Ishikawa (cell line): ENCODE results near the gene PALM3.

ENCODE experiments used
- CEBPB ChIP-seq: IDR thresholded peaks from 2 replicates; pipeline ENCODE4 v1.6.1; 2012
- CREB1 ChIP-seq: IDR thresholded peaks from 2 replicates; pipeline ENCODE4 v1.6.1; 2012; ENCODE audit warnings: low read depth
- EGR1 ChIP-seq: IDR thresholded peaks from 2 replicates; pipeline ENCODE4 v1.6.1; 2012
- EP300 ChIP-seq: IDR thresholded peaks from 2 replicates; pipeline ENCODE4 v1.6.1; 2012; ENCODE audit warnings: borderline replicate concordance
- FOXM1 ChIP-seq: IDR thresholded peaks from 2 replicates; pipeline ENCODE4 v1.6.1; 2012; ENCODE audit warnings: low read depth, borderline replicate concordance
- MAX ChIP-seq: IDR thresholded peaks from 2 replicates; pipeline ENCODE4 v1.6.1; 2012
- NFIC ChIP-seq: IDR thresholded peaks from 2 replicates; pipeline ENCODE4 v1.6.1; 2012
- RAD21 ChIP-seq: IDR thresholded peaks from 2 replicates; pipeline ENCODE4 v1.6.1; 2012; ENCODE audit warnings: low read depth
- TAF1 ChIP-seq: IDR thresholded peaks from 2 replicates; pipeline ENCODE4 v1.6.1; 2012; ENCODE audit warnings: low read depth, mild to moderate bottlenecking
- TCF12 ChIP-seq: IDR thresholded peaks from 2 replicates; pipeline ENCODE4 v1.6.1; 2012; ENCODE audit warnings: low read depth
- TEAD4 ChIP-seq: IDR thresholded peaks from 2 replicates; pipeline ENCODE4 v1.6.1; 2012
- USF1 ChIP-seq: IDR thresholded peaks from 2 replicates; pipeline ENCODE4 v1.6.1; 2012
- YY1 ChIP-seq: IDR thresholded peaks from 2 replicates; pipeline ENCODE4 v1.6.1; 2012; ENCODE audit warnings: low read depth
- ZBTB7A ChIP-seq: IDR thresholded peaks from 2 replicates; pipeline ENCODE4 v1.6.1; 2012; ENCODE audit warnings: low read depth
- TF ChIP-seq, protein P1 (sequence below): IDR thresholded peaks from 2 replicates; pipeline ENCODE4 v1.6.1; 2012; ENCODE audit warnings: low read depth, mild to moderate bottlenecking

PALM3 gene

GRCh38 chr19:14080887-14081796 is 19.3 kb upstream of the PALM3 start:
- TF ChIP-seq ZBTB7A, result no peak
- TF ChIP-seq USF1, result peak; percentile 43
- TF ChIP-seq TAF1, result peak; percentile 75
- TF ChIP-seq EGR1, result peak; percentile 43; the same call in 1 of the 2 replicates
- peak; percentile 48; the same call in 1 of the 2 replicates for TF ChIP-seq YY1
- TF ChIP-seq, protein P1, sequence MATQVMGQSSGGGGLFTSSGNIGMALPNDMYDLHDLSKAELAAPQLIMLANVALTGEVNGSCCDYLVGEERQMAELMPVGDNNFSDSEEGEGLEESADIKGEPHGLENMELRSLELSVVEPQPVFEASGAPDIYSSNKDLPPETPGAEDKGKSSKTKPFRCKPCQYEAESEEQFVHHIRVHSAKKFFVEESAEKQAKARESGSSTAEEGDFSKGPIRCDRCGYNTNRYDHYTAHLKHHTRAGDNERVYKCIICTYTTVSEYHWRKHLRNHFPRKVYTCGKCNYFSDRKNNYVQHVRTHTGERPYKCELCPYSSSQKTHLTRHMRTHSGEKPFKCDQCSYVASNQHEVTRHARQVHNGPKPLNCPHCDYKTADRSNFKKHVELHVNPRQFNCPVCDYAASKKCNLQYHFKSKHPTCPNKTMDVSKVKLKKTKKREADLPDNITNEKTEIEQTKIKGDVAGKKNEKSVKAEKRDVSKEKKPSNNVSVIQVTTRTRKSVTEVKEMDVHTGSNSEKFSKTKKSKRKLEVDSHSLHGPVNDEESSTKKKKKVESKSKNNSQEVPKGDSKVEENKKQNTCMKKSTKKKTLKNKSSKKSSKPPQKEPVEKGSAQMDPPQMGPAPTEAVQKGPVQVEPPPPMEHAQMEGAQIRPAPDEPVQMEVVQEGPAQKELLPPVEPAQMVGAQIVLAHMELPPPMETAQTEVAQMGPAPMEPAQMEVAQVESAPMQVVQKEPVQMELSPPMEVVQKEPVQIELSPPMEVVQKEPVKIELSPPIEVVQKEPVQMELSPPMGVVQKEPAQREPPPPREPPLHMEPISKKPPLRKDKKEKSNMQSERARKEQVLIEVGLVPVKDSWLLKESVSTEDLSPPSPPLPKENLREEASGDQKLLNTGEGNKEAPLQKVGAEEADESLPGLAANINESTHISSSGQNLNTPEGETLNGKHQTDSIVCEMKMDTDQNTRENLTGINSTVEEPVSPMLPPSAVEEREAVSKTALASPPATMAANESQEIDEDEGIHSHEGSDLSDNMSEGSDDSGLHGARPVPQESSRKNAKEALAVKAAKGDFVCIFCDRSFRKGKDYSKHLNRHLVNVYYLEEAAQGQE, result no peak
- TF ChIP-seq TCF12, result peak; percentile 62
- peak; percentile 65 for TF ChIP-seq TEAD4
- peak; percentile 44; the same call in 1 of the 2 replicates for TF ChIP-seq CREB1
- TF ChIP-seq FOXM1, result peak; percentile 55; the same call in 1 of the 2 replicates
- TF ChIP-seq RAD21, result no peak
- TF ChIP-seq MAX, result 0 out of 2 replicates have a peak, but pooled peaks have one; percentile 42
- TF ChIP-seq CEBPB, result 0 out of 2 replicates have a peak, but pooled peaks have one; percentile 15

- TF ChIP-seq RAD21 (no peak), MAX (no peak), TAF1 (no peak), FOXM1 (no peak), NFIC (no peak), TCF12 (no peak), USF1 (no peak), EGR1 (no peak), EP300 (no peak), CREB1 (no peak), ZBTB7A (no peak), YY1 (no peak), CEBPB (no peak), TEAD4 (no peak)
- TF ChIP-seq, protein P1, result no peak
Measured at GRCh38 chr19:14078411-14078810, 16.5 kb upstream of the PALM3 start.

- TF ChIP-seq CEBPB (no peak), NFIC (0 out of 2 replicates have a peak, but pooled peaks have one; percentile 22), ZBTB7A (no peak; the same call in 1 of the 2 replicates), EP300 (no peak), USF1 (no peak)
Measured at GRCh38 chr19:14073925-14074838, 12.3 kb upstream of the PALM3 start.

DNA sequence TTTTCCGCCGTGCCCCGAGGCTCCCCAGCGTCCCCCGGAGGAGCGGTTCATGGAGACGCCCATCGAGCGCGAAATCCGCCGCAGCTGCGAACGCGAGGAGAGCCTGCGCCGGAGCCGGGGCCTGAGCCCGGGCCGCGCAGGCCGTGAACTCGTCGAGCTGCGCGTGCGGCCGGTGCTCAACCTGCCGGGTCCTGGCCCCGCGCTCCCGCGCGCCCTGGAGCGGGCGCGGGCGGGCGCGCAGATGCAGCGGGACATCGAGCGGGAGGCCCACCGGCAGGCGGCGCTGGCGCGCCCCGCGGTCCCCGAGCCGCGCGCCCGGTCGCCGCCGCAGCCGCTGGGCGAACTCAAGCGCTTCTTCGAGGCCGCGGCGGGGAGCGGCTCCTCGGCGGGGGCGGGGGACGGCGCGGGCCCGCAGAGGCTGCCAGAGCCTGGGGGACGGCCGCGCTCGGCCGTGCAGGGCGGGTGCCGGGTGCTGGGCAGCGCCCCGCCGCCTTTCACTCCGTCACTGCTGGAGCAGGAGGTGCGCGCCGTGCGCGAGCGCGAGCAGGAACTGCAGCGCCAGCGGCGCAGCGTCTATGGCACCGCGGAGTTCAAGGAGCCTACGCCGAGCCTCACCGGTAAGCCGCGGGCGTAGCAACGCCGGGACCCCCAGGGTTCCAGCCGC is 11.5 kb upstream of the PALM3 start:
- TF ChIP-seq USF1 (no peak), RAD21 (no peak), FOXM1 (no peak)
- TF ChIP-seq, protein P1, result no peak
